ENCODE data around the gene CCDC68.

Gene CCDC68

GRCh38 chr18:54961016-54961423 lies 1.8 kb upstream of the CCDC68 start:
- DNase-seq (ENCODE audit: low read depth) = no peak

DNA sequence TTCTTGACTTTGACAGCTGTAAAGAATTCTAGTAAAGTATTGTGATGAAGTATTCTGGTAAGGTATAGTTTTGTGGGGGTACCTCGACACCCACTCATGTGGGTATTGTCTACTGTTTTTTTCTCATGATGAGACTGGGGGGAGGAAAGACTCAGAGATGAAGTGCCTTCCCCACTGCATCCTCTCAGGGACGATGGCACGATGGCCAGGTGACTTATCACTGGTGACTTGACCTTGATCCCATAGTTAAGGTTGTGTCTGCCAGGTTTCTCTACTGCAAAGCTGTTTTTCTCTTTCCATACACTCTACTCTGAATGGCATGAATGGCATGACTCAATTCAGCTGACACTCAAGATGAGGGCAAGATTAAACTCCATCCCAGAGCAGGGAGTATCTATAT lies 936 bp upstream of the CCDC68 start:
- no peak for DNase-seq (ENCODE audit: low read depth)

DNA sequence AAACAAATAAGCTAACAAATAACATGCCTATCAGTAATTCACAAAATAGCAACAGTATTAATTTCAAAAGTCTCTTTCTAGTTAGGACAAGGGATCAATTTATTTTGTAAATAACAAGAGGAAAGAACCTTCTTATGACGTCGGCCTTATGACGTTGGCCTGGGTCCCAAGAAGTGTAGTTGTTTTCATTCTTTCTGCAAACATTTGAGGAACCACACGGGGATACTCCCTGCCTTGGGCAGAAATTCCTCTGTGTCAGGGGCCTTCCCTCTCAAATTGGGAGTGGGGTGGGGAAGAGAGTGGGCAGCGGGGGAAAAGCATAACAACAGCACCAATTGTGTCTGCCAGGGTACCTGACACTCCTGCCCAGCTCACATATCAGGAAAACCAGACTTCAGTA lies 1.3 kb downstream of the CCDC68 start:
- DNase-seq (ENCODE audit: low read depth) = no peak

- no peak for DNase-seq (ENCODE audit: low read depth)
Measured at GRCh38 chr18:54957296-54957832, 1.9 kb downstream of the CCDC68 start.

GRCh38 chr18:54956506-54956905 lies 2.8 kb downstream of the CCDC68 start:
- DNase-seq (ENCODE audit: low read depth) = no peak

GRCh38 chr18:54952026-54952425 lies 7.2 kb downstream of the CCDC68 start:
- no peak for DNase-seq (ENCODE audit: low read depth)

DNA sequence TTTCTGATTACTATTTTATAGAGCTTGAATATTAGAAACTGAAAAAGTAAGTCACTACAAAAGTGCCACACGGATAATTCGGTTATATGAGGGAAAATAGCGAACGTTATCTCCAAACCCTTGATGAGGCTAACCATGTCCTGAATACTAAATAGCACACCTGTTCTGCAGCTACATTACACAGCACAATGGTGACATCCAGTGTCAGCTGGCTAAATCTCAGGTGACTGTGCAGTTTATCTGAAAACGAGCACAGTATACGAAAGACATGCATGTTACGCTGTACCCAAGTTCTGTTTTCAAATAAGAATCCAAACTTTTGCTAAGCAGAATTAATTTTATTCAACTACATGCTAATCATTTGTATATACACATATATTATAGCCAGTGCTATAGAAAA lies 9.0 kb downstream of the CCDC68 start:
- no peak for DNase-seq (ENCODE audit: low read depth)

DNA sequence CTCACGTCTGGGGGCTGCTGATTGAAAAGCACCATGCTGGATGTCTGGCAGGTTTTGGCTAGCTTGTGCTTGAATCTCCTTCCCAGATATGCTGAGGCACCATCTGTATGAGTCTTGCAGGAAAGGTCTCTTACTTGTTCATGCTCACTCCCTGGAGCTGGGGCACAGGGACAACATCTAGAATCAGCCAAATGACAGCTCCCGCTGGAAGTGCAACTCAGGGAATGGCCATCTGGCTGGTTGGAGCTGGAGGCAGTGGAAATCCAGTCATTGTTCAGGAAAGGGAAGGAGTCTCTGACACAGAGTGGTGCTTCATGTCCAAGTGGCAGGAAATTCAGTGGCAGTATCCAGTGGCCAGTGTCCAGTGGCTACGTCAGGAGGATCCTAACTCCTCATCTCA lies 9.7 kb downstream of the CCDC68 start:
- no peak for DNase-seq (ENCODE audit: low read depth)

GRCh38 chr18:54948350-54948837 lies 10.9 kb downstream of the CCDC68 start:
- no peak for DNase-seq (ENCODE audit: low read depth)

- no peak for DNase-seq (ENCODE audit: low read depth)
Measured at GRCh38 chr18:54947091-54947490, 12.2 kb downstream of the CCDC68 start.

- DNase-seq (ENCODE audit: low read depth) = no peak
Measured at GRCh38 chr18:54946149-54946581, 13.1 kb downstream of the CCDC68 start.

- DNase-seq (ENCODE audit: low read depth) = no peak
Measured at GRCh38 chr18:54945576-54946125, 13.6 kb downstream of the CCDC68 start.

DNA sequence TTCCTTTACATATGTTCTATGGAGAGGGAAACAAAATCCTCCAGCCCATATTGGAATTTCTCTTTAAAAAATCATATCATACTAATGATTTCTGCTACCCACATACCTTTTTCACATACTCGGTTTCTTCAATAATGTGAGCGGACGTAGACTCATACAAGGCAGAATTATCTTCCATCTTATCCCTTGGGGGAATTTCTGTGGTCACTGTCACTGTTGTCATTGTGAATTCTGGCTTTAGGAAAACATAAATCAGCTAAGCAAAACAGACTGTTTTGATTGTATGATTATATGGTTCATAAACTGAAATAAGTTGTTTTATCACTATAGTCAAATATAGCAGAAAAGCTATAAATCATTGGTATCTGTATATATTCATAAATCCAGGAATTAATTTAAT lies 16.7 kb downstream of the CCDC68 start:
- no peak for DNase-seq (ENCODE audit: low read depth)

DNA sequence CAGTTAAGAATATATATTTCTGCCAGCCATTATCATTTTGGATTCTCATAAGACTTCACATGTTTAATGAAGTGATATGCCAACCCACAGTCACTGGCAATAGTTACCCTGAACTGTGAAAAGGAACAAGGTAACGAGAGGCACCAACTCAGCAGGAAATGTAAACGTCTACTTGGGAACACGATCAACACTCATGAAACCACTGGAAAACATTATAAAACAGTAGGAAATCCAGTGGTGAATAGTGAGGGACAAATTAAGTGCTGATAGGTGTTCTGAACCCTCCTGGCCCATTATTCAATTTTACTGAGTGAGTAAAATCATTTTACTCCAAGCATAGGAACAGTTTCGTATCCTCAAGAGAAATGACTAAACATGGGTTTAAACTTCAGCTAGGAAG lies 17.1 kb downstream of the CCDC68 start:
- DNase-seq (ENCODE audit: low read depth) = no peak

- DNase-seq (ENCODE audit: low read depth) = no peak
Measured at GRCh38 chr18:54939361-54939917, 19.8 kb downstream of the CCDC68 start.

DNA sequence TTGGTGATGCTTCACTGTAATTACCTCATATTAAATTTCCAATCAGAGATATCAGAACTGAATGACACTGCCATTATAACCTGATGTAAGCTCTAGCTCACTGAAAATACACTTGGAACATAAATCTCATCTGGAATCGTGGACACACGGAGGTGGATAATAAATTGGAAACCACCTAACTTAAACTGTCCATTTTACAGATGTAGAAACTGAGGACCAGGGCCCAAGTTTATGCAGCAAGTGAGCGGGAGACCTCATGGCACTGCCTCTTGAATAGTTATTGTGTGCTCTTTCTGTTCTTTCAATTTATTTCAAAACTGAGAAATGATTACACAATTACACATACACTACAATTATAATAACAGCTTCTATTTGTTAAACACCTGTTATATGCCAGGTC lies 20.8 kb downstream of the CCDC68 start:
- no peak for DNase-seq (ENCODE audit: low read depth)

DNA sequence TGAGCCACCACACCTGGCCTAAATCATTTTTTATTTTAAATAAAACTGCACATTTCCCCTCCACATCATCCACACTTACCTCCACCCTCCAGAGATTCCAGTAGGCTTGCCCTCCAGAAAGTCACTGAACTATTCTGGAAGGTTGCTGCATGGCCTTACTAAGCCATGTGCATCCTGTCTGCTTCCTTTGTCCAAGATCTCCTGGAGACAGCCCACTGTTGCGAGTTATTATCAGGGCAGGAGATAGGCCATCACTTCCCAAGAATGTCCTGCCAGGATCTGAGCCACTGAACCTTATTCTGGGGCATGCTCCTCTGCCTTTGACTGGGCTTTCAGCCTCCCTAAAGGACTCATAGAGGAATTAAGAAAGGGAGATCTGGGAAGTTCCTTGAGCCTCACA lies 26.8 kb downstream of the CCDC68 start:
- DNase-seq (ENCODE audit: low read depth) = no peak

DNA sequence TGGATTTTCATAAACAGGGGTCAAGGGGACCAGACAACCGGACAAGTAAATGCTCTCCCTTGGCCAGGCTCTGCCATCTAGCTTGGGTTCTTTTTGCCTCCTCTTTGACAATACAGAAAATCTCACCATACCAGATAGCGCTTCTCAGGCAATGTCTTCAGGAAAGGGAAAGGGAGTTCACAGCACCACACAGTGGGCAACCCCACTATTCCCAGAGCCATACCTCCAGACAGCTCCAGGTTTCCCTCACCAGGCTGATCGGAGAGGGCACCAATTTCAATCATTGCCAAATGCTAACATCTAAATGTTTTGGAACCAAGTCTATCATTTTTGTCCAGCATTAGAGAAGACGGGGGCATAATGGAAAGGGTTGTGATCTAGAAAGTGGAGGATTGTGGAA lies 28.1 kb downstream of the CCDC68 start:
- DNase-seq (ENCODE audit: low read depth) = no peak

DNA sequence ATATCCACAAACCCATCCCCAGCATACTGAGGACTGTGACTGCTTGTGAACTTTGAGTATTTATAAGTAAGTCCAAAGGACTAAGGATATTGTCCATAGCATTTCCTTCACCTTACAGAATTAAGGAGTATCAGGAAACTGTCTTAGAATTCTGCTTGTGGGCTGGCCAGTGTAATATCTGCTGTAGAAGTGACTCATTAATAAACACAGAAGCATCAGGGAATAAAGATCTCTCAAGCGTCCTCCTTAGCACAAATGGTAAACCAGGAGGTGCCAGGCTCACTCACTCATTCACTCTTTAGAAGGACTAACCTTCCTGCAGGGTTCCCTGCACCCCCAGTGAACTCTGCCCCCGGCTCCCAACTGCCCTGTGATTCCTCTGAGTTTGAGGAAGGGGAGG lies 31.0 kb downstream of the CCDC68 start:
- no peak for DNase-seq (ENCODE audit: low read depth)

DNA sequence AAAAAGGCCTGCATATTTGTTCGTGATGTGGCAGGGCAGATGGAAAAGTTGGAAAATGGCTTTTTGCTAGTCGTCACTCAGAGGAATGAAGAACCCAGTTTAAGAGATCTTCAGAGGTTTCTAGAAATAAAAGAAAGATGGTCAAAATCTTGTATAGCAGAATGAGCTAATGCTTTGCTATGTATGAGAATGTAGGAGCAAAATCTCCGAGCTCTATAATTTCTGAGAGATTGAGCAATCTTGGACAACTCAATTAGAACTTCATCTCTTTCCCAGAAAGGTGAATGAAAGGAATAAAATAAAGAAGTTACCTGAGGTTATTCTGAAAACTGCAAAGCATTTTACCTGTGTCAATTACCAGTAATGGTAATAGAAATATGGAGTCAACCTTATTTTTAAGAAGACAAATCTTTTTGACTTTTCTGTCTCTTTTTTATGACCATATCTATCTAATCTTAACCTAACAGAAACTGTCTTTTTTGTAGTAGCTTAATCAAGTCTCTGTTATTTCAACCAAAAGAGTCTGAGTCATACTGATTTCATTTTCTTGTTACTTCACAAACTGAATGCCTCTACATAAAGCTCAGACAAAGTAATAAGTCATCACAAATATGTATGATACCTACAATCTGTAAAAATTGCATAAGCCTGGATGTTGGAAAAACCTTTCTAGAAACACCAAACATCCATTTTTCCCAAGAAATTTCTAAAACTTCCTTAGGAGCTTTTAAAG lies 32.5 kb downstream of the CCDC68 start:
- DNase-seq (ENCODE audit: low read depth) = no peak

DNA sequence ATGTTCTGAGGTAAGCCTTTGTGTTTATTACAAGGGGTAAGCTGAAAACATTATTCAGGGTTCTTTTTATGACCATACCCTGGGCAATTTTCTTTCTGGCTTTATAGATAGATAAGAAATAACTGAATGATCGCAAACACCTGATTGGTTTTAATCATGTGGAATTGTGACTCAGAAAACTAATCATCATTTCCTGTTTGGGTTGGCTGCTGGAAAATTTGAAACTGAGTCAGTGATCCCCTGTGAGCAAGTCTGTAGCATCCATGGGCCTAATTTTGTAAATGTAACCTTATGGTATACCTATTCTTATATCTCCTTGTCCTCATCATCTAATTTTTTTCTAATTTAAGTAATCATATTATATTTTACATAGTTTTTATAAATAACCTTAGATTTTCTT lies 34.3 kb downstream of the CCDC68 start:
- no peak for DNase-seq (ENCODE audit: low read depth)

GRCh38 chr18:54923339-54923956 lies 35.8 kb downstream of the CCDC68 start:
- DNase-seq (ENCODE audit: low read depth) = no peak

DNA sequence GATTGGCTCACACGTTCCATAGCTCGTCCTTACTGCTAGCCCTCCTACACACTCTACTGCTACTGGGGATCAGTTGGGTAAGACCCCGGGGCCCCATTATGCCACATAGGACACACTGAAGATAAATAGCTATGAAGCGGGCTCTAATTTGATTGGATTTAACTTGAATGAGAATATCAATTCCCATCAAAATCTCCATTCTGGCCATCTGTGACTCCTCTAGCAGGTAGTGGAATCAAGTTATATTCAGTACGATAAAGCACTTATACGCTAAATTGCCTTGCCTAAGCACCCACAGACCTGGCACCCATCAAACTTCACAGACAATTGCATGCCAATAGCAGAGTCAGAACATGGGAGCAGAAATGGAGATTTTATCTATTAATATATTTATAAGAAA lies 39.8 kb downstream of the CCDC68 start:
- no peak for DNase-seq (ENCODE audit: low read depth)
